Natural killer cell (primary cell): ENCODE data around the gene GRM4. TPM values are rescaled to one million over a fixed set of nuclear protein-coding genes. Genes with fewer than 3 reads are reported as not detected.

Experiments
- ATAC-seq, 3 donors: fragments of 150-1000 bp in 2 of 3; fragments of 200-7000 bp in 1 of 3; cut with Tn5 transposase; 1 replicate in 1 of 3; 2 replicates in 2 of 3; pipeline ENCODE4 v1.10.0; 2021; ENCODE audit warnings: mild to moderate bottlenecking in 2 of 3, moderate library complexity in 2 of 3
- DNase-seq, 2 donors: peaks; one replicate each; pipeline versions ENCODE4 v3.0.0 to v3.0.0-alpha.2; 2013 to 2021; ENCODE audit warnings: mixed read lengths in 1 of 2
- H3K27ac ChIP-seq: one replicate; pipeline ENCODE4 v1.5.1; 2013; ENCODE audit warnings: mild to moderate bottlenecking, low read length
- H3K27me3 ChIP-seq: one replicate; pipeline ENCODE4 v1.6.1; 2013; ENCODE audit warnings: low read length; ENCODE audit not compliant: control insufficient read depth, insufficient read depth
- H3K36me3 ChIP-seq: one replicate; pipeline ENCODE4 v1.6.1; 2013; ENCODE audit warnings: low read length; ENCODE audit not compliant: control insufficient read depth, insufficient read depth
- H3K4me1 ChIP-seq: one replicate; pipeline ENCODE4 v1.6.1; 2013; ENCODE audit warnings: low read length; ENCODE audit not compliant: control insufficient read depth, insufficient read depth
- H3K4me3 ChIP-seq: one replicate; pipeline ENCODE4 v1.5.1; 2013; ENCODE audit warnings: low read length
- H3K9me3 ChIP-seq: one replicate; pipeline ENCODE4 v1.6.1; 2013; ENCODE audit warnings: low read length; ENCODE audit not compliant: control insufficient read depth, insufficient read depth
- H3K27ac Mint-ChIP-seq, 2 donors: one replicate each; pipeline ENCODE4 v1.8.0; 2022; ENCODE audit warnings: mild to moderate bottlenecking in 2 of 2, mixed read lengths in 2 of 2, moderate library complexity in 1 of 2
- H3K27me3 Mint-ChIP-seq, 2 donors: one replicate each; pipeline ENCODE4 v1.8.0; 2022; ENCODE audit warnings: low read depth in 2 of 2, mixed read lengths in 2 of 2
- H3K36me3 Mint-ChIP-seq: one replicate; pipeline ENCODE4 v1.8.0; 2022; ENCODE audit warnings: mixed read lengths
- H3K4me1 Mint-ChIP-seq, 2 donors: one replicate each; pipeline ENCODE4 v1.8.0; 2022; ENCODE audit warnings: mixed read lengths in 2 of 2
- H3K4me3 Mint-ChIP-seq: one replicate; pipeline ENCODE4 v1.8.0; 2022; ENCODE audit warnings: mild to moderate bottlenecking, moderate library complexity, mixed read lengths
- H3K9me3 Mint-ChIP-seq, 2 donors: one replicate each; pipeline ENCODE4 v1.8.0; 2022; ENCODE audit warnings: mixed read lengths in 2 of 2
- CTCF ChIP-seq: fragments of 200-600 bp; IDR thresholded peaks from one replicate; pipeline ENCODE4 v1.8.0; 2022; ENCODE audit warnings: antibody characterized with exemption
- WGBS: methylation state at CpG from one replicate; pipeline ENCODE4 v1.1.7; 2013; ENCODE audit warnings: missing lambda C conversion rate; ENCODE audit not compliant: insufficient coverage; 5-methylcytosine and 5-hydroxymethylcytosine counted together
- intact Hi-C: fragments of 100-400 bp; cut with micrococcal nuclease; formaldehyde crosslinking; loops from one replicate; pipeline ENCODE4 v1.14.2; 2022
- total RNA-seq, 4 donors: library from RNA; stranded (reverse); fragments of 120-200 nt in 1 of 4; gene quantifications; one replicate each; pipeline versions ENCODE4 v1.2.3 to v1.2.4, GENCODE V29; 2013 to 2022

GRM4 gene
- total RNA-seq, 3 donors from 2014 or later (not counting 1 experiment from before 2014, with no cell fraction given) = not detected

DNA sequence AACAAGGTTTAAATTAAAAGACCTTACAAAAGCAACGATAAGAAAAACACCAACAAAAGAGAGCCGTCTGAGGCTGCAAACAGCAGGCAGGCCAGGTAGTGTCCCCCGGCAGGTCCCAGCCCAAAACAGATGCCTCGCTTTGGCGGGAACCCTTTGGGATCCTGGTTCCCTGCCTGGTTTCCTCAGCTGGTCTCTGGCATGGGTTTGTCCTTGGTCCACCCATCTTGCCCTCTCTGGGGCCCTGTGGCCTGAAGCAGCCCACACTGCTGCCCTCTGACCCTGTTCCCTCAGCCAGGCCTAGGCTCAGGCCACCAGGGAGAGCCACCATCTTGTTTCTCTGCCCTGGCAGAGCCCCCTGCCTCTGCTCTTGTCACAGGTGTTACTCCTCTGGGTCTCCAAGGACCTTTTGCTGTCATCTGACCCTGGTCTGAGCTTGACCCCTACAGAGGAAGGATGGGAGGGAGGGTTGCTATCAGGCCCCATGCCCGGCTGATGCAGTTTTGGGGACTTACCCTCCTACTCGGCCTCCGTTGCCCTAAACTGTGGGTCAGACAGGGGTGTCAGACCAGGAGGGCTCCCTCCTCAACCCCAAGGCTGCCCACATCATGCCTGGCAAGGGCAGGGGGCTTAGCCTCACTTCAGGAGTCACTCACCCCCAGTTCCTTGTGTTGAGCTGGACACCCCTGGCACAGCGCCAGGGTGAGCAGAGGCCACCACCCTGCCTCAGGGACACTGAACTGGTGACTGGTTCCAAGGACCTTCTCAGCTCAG, 30.6 kb upstream of the GRM4 start:
- no peak for ATAC-seq
- 92% methylated on average over 9 of the region's 9 CpGs for WGBS
- Mint-ChIP-seq H3K36me3 (no peaks in the 10 kb centered on the region), H3K4me1 (no peaks in the 10 kb centered on the region), H3K9me3 (no peaks in the 10 kb centered on the region), H3K27me3 (peaks cover 7 to 8% of the 10 kb centered on the region in 2 donors), H3K4me3 (no peak overlapping the region), H3K27ac (no peak overlapping the region)
- TF ChIP-seq CTCF = no peak
- Histone ChIP-seq H3K27ac (no peak overlapping the region), H3K27me3 (no peaks in the 10 kb centered on the region), H3K9me3 (no peaks in the 10 kb centered on the region), H3K36me3 (no peaks in the 10 kb centered on the region), H3K4me1 (peaks cover 2% of the 10 kb centered on the region), H3K4me3 (no peak overlapping the region)
- DNase-seq = no peak
- intact Hi-C loops = no loop called here

DNA sequence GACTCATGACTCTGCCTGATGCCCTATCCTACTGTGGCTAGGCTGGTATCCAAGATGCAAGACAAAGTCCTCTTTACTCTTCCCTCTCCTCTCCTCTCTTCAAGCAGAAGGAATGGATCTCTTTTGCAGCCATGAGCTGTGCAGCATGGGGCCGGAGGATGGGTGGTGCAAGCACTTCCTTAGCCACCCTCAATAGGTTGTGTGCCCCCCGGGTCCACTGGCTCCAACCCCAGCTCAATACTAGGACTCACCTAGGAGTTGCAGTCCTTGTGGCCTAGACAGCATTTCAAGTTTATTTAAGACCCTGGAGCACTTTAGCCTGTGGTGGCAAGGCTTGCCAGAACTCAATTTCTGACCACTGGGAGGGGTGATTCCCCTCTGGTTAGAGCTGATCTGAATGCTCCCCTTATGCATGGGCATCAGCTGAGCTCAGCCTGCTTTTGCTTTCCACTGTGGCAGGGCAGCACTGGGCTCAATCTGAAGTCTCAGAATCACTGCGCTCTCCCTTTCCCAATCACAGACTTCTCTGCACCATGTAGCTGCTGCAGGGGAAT, 29.0 kb upstream of the GRM4 start:
- WGBS = 98% methylated on average over 2 of the region's 3 CpGs
- intact Hi-C loops = no loop called here
- no peaks in the 10 kb centered on the region for H3K4me1 Mint-ChIP-seq
- Histone ChIP-seq H3K27ac (no peak overlapping the region), H3K4me3 (no peak overlapping the region), H3K9me3 (no peaks in the 10 kb centered on the region), H3K27me3 (no peaks in the 10 kb centered on the region), H3K4me1 (no peaks in the 10 kb centered on the region), H3K36me3 (no peaks in the 10 kb centered on the region)
- no peak for ATAC-seq
- no peaks in the 10 kb centered on the region for H3K36me3 Mint-ChIP-seq
- no peak overlapping the region for H3K4me3 Mint-ChIP-seq
- H3K9me3 Mint-ChIP-seq = no peaks in the 10 kb centered on the region
- peaks cover 10 to 13% of the 10 kb centered on the region in 2 donors for H3K27me3 Mint-ChIP-seq
- no peak overlapping the region for H3K27ac Mint-ChIP-seq
- DNase-seq = no peak
- TF ChIP-seq CTCF = no peak

GRCh38 chr6:34172961-34173775, 27.3 kb upstream of the GRM4 start:
- no peak overlapping the region for H3K4me3 Mint-ChIP-seq
- ATAC-seq (no peak), DNase-seq (no peak)
- no peaks in the 10 kb centered on the region for H3K9me3 Mint-ChIP-seq
- H3K4me1 Mint-ChIP-seq = no peaks in the 10 kb centered on the region
- Histone ChIP-seq H3K4me1 (no peaks in the 10 kb centered on the region), H3K36me3 (no peaks in the 10 kb centered on the region), H3K27me3 (no peaks in the 10 kb centered on the region), H3K27ac (no peak overlapping the region), H3K9me3 (no peaks in the 10 kb centered on the region), H3K4me3 (no peak overlapping the region)
- WGBS = 72% methylated on average over 9 of the region's 9 CpGs
- H3K27me3 Mint-ChIP-seq = peaks cover 9 to 17% of the 10 kb centered on the region in 2 donors
- intact Hi-C loops = no loop called here
- H3K36me3 Mint-ChIP-seq = no peaks in the 10 kb centered on the region
- TF ChIP-seq CTCF = no peak
- H3K27ac Mint-ChIP-seq = no peak overlapping the region
